ENCODE data around the gene TMEM131L. TPM values are rescaled to one million over a fixed set of nuclear protein-coding genes. Genes with fewer than 3 reads are reported as not detected.
"Not testable (repeated sequence)": the region's sequence is repeated elsewhere in the genome, so short reads cannot be mapped to it uniquely, and the experiment has no call there.

Gene TMEM131L
- total RNA-seq, 3 donors from 2014 or later = 37.7 to 44.0 (median 41.7) TPM

DNA sequence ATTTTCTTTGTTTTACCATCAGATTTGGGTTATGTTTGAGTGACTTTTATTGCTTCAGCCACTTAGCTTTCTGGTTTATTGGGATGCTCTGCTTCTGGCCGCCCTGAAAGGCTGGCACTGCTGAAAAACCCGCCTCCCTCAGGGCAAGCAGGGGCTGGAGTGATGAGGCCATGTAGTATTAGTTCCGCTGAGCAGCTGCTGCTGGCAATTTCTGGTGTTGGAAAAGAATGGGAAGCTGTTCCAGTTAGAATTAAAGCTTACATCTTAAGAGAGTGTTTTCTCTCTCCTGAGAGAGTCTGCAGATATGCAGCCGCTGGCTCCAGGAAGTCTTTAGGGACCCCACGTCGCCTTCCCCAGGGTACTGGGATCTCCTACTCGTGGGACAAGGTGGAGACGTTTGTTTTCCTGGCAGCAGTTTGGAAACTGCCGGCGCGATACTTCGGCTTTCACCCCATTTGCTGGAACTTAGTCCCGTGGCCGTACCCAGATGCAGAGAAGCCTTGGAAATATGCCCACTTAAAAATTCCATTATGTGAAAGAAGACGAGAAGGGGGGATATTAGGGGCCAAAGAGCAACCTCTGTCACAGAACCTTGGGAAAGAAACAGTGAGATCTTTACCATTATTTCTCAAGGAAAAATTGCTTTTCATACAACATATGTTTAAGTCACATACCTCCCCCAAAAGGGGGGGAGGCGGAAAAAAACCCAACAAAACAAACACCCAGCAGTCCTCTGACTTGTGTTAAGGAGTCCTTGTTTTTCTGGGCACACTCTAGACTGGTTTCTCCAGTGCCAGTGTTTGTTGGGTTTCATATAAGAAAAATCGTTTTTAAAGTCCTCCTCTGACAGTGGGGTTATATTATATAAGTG, 72.6 kb downstream of the TMEM131L start:
- no peaks in the 10 kb centered on the region for H3K9me3 Mint-ChIP-seq
- ATAC-seq = no peak

DNA sequence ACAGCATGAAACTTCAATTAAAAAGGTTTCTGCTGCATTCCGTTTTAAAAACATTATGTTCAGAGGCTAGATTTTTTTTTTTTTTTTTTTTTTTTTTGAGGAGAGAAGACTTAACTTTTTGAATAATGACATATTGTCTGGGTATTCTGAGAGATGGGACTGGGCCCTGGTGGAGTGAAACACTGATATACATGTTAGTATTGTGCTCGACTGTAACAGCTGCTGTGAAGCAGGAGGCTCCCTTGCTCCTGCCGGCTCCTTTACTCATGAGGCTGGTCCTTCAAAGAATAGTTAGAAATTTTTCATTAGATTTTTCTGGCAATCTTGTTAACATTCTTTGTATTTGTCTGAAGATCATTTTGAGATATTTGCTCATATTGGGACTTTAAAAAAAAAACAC, 73.3 kb downstream of the TMEM131L start:
- no peak for ATAC-seq
- DNase-seq = no peak
- no peak overlapping the region for H3K4me3 Mint-ChIP-seq

More for the DNA sequence above, 72.6 kb downstream of the TMEM131L start:
- Mint-ChIP-seq H3K27me3 (ENCODE audit: low read depth) (no peaks in the 10 kb centered on the region), H3K36me3 (ENCODE audit: insufficient read depth) (peaks cover 13% of the 10 kb centered on the region), H3K4me1 (ENCODE audit: low read depth) (peaks cover 86% of the 10 kb centered on the region), H3K4me3 (no peak overlapping the region)
- no peak for DNase-seq

DNA sequence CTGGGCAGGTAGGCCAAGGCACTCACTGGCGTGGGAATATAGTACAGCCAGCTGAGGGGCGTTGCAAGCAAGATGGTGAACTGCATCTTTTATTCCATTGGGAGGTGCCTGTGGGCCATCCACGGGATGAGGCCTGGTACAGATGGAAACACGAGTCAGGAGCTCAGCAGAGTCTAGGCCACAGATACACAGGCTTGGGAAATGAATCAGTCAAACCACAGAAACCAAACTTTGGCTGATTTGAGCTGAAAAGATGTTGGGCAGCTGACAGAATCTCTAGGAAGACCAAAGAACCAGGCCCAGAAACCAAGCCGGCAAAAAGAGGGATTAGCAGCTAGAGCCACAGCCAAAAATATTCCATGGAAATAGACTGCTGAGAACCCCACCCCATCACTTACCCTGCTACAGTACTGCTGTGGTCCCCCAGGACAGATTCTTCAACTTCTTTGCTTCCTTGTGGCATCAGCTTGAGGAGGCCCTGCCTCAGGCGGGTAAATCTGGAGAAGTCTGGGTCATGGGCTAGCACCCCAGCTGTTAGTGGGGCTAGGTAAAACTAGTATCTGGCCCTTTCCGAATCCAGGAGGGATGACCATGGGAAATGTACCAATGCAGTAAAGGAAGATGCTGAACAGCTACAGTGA, 75.4 kb downstream of the TMEM131L start:
- Mint-ChIP-seq H3K9me3 (no peaks in the 10 kb centered on the region), H3K4me3 (no peak overlapping the region), H3K4me1 (ENCODE audit: low read depth) (peaks cover 75% of the 10 kb centered on the region), H3K27me3 (ENCODE audit: low read depth) (no peaks in the 10 kb centered on the region), H3K36me3 (ENCODE audit: insufficient read depth) (peaks cover 20% of the 10 kb centered on the region)
- ATAC-seq (peak; percentile 85 to 89), DNase-seq (no peak)

More for the DNA sequence above, 73.3 kb downstream of the TMEM131L start:
- Mint-ChIP-seq H3K36me3 (ENCODE audit: insufficient read depth) (peaks cover 14% of the 10 kb centered on the region), H3K4me1 (ENCODE audit: low read depth) (peaks cover 83% of the 10 kb centered on the region), H3K9me3 (no peaks in the 10 kb centered on the region), H3K27me3 (ENCODE audit: low read depth) (no peaks in the 10 kb centered on the region)

DNA sequence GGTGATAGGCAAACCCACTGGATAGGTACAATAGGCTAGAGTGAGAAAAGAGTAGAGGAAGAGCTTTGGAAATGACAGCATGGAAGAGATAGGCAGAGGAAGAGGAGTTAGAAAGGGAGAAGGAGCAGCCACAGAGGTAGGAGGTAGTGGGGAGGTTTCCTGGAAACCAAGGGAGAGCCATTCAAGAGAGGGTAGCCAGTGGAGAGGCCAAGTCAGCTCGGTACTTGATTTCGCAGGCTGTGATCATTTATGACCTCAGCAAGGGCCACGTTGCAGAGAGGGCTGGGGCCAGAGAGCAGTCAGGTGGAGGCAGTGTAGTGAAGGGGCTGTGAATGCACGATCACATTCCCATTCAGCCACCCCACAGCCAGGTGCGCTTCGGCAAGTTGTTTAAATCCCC, 76.0 kb downstream of the TMEM131L start:
- ATAC-seq = no peak
- Mint-ChIP-seq H3K27me3 (ENCODE audit: low read depth) (no peaks in the 10 kb centered on the region), H3K4me1 (ENCODE audit: low read depth) (peaks cover 69% of the 10 kb centered on the region), H3K36me3 (ENCODE audit: insufficient read depth) (peaks cover 20% of the 10 kb centered on the region), H3K9me3 (no peaks in the 10 kb centered on the region), H3K4me3 (no peak overlapping the region)
- DNase-seq = no peak

DNA sequence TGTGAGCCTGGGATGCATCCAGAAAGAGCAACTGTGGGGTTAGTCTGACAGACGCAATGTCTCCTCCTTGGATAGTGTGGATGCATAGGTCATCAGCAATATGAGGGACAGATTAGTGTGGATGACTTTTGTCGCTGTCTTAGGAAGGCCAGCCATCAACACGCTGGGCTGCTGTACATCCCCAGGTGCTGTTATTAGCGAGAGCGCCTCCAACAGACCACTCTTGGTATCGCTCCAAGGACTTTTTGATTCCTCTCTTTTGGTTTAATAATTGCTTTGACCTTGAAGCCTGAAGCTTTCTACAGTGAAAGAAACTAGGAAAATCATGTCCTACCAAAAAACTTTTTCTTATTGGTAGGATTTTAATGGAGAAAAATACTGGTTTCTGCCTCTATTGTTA, 76.7 kb downstream of the TMEM131L start:
- Mint-ChIP-seq H3K4me1 (ENCODE audit: low read depth) (peaks cover 72% of the 10 kb centered on the region), H3K36me3 (ENCODE audit: insufficient read depth) (peaks cover 20% of the 10 kb centered on the region), H3K4me3 (no peak overlapping the region), H3K27me3 (ENCODE audit: low read depth) (no peaks in the 10 kb centered on the region), H3K9me3 (no peaks in the 10 kb centered on the region)
- no peak for ATAC-seq
- no peak for DNase-seq

DNA sequence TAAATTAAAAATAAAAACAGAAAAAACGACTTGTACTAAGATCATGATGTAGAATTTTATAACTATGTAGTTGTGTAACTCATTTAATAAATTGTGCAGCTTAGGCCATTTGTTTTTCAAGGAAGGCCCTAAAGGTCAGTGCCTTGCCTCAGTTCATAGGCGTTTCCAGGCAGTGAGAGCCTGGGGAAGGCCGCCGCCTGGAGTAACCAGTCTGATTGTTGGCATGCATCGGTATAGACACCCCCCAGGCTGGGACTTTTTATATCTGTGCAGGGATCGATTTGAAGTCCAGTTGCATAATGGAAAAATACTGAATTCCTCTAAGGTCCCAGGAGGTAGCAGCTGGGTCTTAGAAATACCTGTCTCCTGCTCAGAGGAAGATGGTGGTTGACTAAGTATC, 77.2 kb downstream of the TMEM131L start:
- H3K9me3 Mint-ChIP-seq = no peaks in the 10 kb centered on the region
- H3K4me3 Mint-ChIP-seq = no peak overlapping the region
- ATAC-seq (no peak), DNase-seq (no peak)
- H3K4me1 Mint-ChIP-seq (ENCODE audit: low read depth) = peaks cover 70% of the 10 kb centered on the region
- H3K36me3 Mint-ChIP-seq (ENCODE audit: insufficient read depth) = peaks cover 19% of the 10 kb centered on the region
- no peaks in the 10 kb centered on the region for H3K27me3 Mint-ChIP-seq (ENCODE audit: low read depth)

DNA sequence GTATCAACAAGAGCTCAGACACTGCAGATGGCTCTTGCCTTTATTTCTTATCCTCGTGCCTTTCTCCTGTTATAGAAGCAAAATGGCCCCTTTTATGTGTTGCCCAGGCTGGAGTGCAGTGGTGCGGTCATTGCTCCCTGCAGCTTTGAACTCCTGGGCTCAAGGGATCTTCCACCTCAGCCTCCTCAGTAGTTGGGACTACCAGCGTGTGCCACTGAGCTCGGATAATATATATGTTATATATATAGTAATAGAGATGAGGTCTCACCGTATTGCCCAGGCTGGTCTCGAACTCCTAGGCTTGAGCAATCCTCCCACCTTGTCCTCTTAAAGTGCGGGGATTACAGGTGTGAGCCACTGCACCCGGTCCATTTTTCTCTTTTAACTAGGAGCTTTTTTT, 79.7 kb downstream of the TMEM131L start:
- Mint-ChIP-seq H3K9me3 (no peaks in the 10 kb centered on the region), H3K4me3 (no peak overlapping the region), H3K4me1 (ENCODE audit: low read depth) (peaks cover 62% of the 10 kb centered on the region), H3K36me3 (ENCODE audit: insufficient read depth) (peaks cover 23% of the 10 kb centered on the region), H3K27me3 (ENCODE audit: low read depth) (no peaks in the 10 kb centered on the region)
- DNase-seq (no peak), ATAC-seq (no peak)

DNA sequence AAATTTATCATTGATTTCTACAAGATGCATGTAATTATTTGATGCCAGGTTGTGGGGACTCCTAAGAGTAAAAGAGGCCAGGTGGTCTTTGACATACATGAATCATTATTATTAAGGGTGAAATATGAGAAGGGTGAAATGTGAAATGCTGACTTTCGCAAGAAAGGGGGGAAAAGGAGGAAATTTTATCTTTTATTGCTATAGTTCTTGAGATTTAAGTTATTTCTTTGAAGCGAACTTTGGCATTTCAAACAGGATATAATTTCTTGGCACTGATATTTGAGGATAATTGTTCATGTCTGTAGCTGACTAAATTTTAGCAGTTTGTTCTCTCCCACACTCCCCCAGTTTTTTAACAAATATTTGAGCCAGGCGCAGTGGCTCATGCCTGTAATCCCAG, 80.1 kb downstream of the TMEM131L start:
- H3K9me3 Mint-ChIP-seq = no peaks in the 10 kb centered on the region
- DNase-seq = no peak
- no peaks in the 10 kb centered on the region for H3K27me3 Mint-ChIP-seq (ENCODE audit: low read depth)
- ATAC-seq = no peak
- peaks cover 25% of the 10 kb centered on the region for H3K36me3 Mint-ChIP-seq (ENCODE audit: insufficient read depth)
- H3K4me3 Mint-ChIP-seq = no peak overlapping the region
- H3K4me1 Mint-ChIP-seq (ENCODE audit: low read depth) = peaks cover 58% of the 10 kb centered on the region

DNA sequence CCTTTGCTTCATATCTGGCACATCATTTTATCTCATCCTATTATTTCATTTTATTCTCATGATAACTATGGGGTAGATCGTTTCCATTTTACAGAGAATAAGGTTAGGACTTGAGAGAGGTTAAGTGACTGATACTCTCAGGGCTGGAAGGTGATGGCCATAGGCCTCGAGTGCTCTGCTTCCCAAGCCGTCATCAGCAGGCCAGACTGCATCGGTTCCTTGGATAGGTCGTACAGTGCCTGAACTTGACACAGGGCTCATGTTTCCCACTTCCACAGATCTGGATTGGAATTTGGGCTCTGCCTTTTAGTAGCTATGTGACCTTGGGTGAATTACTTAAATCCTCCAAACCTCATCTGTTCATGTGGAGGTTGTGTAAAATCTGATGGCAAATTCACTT, 81.4 kb downstream of the TMEM131L start:
- Mint-ChIP-seq H3K4me1 (ENCODE audit: low read depth) (peaks cover 45% of the 10 kb centered on the region), H3K27me3 (ENCODE audit: low read depth) (no peaks in the 10 kb centered on the region), H3K9me3 (no peaks in the 10 kb centered on the region), H3K4me3 (no peak overlapping the region), H3K36me3 (ENCODE audit: insufficient read depth) (peaks cover 18% of the 10 kb centered on the region)
- DNase-seq (no peak), ATAC-seq (no peak)

DNA sequence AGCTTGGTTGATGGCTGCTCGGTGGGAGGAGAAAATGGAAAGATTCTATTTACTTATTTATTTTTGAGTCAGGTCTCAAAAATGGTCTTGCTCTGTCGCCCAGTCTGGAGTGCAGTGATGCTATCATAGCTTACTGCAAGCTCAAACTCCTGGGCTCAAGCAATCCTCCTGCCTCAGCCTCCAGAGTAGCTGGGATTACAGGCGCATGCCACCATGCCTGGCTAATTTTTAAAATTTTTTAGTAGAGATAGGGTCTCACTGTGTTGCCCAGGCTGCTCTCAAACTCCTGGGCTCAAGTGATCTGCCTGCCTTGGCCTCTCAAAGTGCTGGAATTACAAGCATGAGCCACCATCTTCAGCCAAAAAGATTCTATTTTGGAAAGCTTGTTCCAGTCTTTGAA, 82.7 kb downstream of the TMEM131L start:
- H3K27me3 Mint-ChIP-seq (ENCODE audit: low read depth) = not testable (repeated sequence)

DNA sequence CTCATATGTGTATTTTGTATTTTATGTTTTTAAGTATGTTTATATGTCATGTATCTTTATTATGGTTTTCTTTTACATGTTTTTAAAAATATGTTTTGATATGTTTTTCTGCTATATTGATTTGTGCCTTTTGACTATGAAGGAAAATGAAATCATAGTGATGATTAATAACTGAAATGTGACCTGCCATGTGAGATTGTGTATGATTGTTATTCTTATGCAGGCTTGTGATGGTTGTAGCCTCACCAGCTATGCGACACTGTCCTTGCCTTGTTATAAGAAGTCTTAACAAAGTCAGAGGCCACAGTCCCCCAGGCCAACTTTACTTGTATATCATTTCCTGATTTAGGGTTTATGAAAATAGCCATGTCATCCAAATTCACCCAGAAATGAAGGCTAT, 83.2 kb downstream of the TMEM131L start:
- peaks cover 44% of the 10 kb centered on the region for H3K4me1 Mint-ChIP-seq (ENCODE audit: low read depth)
- no peak overlapping the region for H3K4me3 Mint-ChIP-seq
- DNase-seq (no peak), ATAC-seq (peak; percentile 91 to 94)
- no peaks in the 10 kb centered on the region for H3K9me3 Mint-ChIP-seq
- no peaks in the 10 kb centered on the region for H3K27me3 Mint-ChIP-seq (ENCODE audit: low read depth)
- H3K36me3 Mint-ChIP-seq (ENCODE audit: insufficient read depth) = peaks cover 20% of the 10 kb centered on the region

More for the DNA sequence above, 82.7 kb downstream of the TMEM131L start:
- peaks cover 21% of the 10 kb centered on the region for H3K36me3 Mint-ChIP-seq (ENCODE audit: insufficient read depth)
- H3K4me1 Mint-ChIP-seq (ENCODE audit: low read depth) = peaks cover 46% of the 10 kb centered on the region
- not testable (repeated sequence) for DNase-seq, H3K9me3 Mint-ChIP-seq, H3K4me3 Mint-ChIP-seq, ATAC-seq

DNA sequence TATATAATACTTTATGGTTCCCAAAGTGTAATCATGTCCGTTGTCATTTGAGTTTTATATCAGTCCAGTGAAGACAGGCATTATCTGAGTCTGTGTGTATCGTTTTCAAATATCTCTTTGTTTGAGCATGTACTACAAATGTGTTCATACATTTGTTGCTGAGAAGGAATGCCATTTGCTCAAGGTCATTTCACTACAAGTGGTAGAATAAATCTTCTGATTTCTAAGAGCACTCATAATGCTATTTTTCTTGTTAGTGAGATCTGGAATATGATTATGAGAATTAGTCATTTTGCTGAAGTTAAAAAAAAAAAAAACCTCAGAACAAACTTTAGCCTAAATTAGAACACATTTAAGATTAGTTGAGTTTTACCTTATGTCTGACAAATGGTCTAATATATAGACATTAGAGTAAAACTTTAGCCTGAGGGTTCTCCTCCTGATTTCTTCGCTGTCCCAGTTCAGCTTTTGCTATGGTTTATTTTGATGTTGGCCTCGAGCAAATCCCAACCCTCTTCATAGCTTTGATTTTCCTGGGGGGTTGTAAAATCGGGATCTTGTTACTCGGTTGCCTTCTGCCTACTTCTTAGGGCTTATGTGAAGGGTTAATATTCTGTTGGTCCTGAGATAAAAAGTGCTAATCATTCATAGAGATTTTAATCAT, 87.1 kb downstream of the TMEM131L start:
- Mint-ChIP-seq H3K4me1 (ENCODE audit: low read depth) (peaks cover 40% of the 10 kb centered on the region), H3K9me3 (no peaks in the 10 kb centered on the region), H3K4me3 (no peak overlapping the region), H3K36me3 (ENCODE audit: insufficient read depth) (peaks cover 25% of the 10 kb centered on the region), H3K27me3 (ENCODE audit: low read depth) (no peaks in the 10 kb centered on the region)
- ATAC-seq (no peak), DNase-seq (no peak)

DNA sequence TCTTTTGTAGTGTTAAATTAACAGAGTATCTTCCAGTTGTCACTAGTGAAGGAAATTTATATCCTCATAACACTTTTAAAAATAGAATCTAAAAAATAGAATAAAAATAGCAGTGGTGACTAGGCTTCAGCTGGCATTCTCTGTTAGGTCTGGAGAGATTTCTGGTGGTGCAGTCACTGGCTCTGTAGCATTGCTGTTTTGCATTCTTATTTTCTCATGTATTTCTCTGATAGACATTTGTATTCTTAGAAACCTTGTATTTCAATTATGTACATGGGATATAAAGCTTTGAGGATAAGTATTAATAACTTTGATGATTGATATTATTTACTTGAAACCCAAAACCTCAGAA, 87.6 kb downstream of the TMEM131L start:
- no peak for DNase-seq
- peaks cover 36% of the 10 kb centered on the region for H3K4me1 Mint-ChIP-seq (ENCODE audit: low read depth)

DNA sequence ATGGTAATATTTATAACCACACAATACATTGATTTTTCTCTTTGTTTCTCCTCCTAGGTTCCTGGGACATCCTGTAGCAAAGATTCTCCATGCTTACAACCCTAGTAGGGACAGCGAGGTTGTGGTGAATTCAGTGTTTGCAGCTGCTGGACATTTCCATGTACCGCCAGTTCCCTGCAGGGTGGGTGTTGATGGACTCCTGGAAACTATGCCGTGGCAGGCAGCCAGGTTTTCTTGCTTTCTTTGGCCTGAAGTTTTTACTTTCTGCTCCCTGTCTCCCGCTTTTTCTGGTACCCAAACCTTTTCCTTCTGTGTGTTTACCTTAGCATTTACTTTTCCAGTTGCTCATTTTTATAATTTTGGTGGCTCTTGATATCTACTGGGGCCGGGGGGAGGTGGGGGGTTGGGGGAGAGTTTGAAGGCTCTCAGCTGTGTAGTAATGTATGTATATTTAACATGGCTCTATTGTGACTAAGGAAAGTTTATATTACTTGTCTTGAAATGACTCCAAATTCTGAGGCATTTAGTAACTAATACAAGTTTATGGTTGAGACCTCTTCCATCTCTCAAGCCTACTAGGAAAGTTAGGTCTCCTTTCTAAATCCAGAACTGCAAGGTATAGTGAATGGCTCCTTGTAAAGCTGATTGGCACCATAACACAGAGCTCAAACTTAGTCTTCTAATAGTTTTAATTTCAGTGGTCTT, 89.7 kb downstream of the TMEM131L start:
- ATAC-seq = no peak
- peaks cover 3% of the 10 kb centered on the region for H3K9me3 Mint-ChIP-seq
- no peak for DNase-seq
- H3K36me3 Mint-ChIP-seq (ENCODE audit: insufficient read depth) = peaks cover 35% of the 10 kb centered on the region
- H3K27me3 Mint-ChIP-seq (ENCODE audit: low read depth) = no peaks in the 10 kb centered on the region
- no peak overlapping the region for H3K4me3 Mint-ChIP-seq
- peaks cover 36% of the 10 kb centered on the region for H3K4me1 Mint-ChIP-seq (ENCODE audit: low read depth)

More for the DNA sequence above, 87.6 kb downstream of the TMEM131L start:
- Mint-ChIP-seq H3K9me3 (no peaks in the 10 kb centered on the region), H3K4me3 (no peak overlapping the region), H3K36me3 (ENCODE audit: insufficient read depth) (peaks cover 25% of the 10 kb centered on the region), H3K27me3 (ENCODE audit: low read depth) (no peaks in the 10 kb centered on the region)
- ATAC-seq = no peak

Data from activated T-cell treated with anti-CD3 and anti-CD28 coated beads, Interleukin-2, amount 50 U/mL, for 4 hours (primary cell).